Activated CD4-positive, alpha-beta memory T cell treated with anti-CD3 and anti-CD28 coated beads for 36 hours (primary cell): ENCODE data around the gene VARS2. TPM values are rescaled to one million over a fixed set of nuclear protein-coding genes. Genes with fewer than 3 reads are reported as not detected.

Source experiments
- CTCF ChIA-PET: fragments of 350-600 bp; sonication (Branson Sonifier 250); formaldehyde crosslinking; loops from one replicate; lab custom pipeline; 2021; ENCODE audit warnings: antibody characterized with exemption, inconsistent platforms; lab: Charles Lee
- POLR2A ChIA-PET: fragments of 350-600 bp; sonication (Branson Sonifier 250); formaldehyde crosslinking; loops from one replicate; lab custom pipeline; 2021; ENCODE audit warnings: antibody characterized with exemption; lab: Charles Lee
- DNase-seq: peaks from one replicate; pipeline ENCODE4 v3.0.0-alpha.2; 2020
- H3K27ac Mint-ChIP-seq: one replicate; pipeline ENCODE4 v1.8.0; 2021; ENCODE audit warnings: mixed read lengths
- H3K27me3 Mint-ChIP-seq: one replicate; pipeline ENCODE4 v1.8.0; 2021; ENCODE audit warnings: mixed read lengths
- H3K36me3 Mint-ChIP-seq: one replicate; pipeline ENCODE4 v1.8.0; 2021; ENCODE audit warnings: mixed read lengths
- H3K4me1 Mint-ChIP-seq: one replicate; pipeline ENCODE4 v1.8.0; 2021; ENCODE audit warnings: low read depth, mixed read lengths
- H3K4me3 Mint-ChIP-seq: one replicate; pipeline ENCODE4 v1.8.0; 2021; ENCODE audit warnings: mild to moderate bottlenecking, mixed read lengths
- H3K9me3 Mint-ChIP-seq: one replicate; pipeline ENCODE4 v1.8.0; 2021; ENCODE audit warnings: mixed read lengths
- intact Hi-C: fragments of 100-400 bp; cut with micrococcal nuclease; formaldehyde crosslinking; loops from one replicate; pipeline ENCODE4 v1.15.1; 2023
- total RNA-seq, 2 experiments: library from RNA; stranded (reverse); gene quantifications; one replicate each; pipeline ENCODE4 v1.2.3, GENCODE V29; 2021

Gene VARS2
- total RNA-seq, 2 experiments from 2014 or later, result 56.9 to 68.9 TPM

DNA sequence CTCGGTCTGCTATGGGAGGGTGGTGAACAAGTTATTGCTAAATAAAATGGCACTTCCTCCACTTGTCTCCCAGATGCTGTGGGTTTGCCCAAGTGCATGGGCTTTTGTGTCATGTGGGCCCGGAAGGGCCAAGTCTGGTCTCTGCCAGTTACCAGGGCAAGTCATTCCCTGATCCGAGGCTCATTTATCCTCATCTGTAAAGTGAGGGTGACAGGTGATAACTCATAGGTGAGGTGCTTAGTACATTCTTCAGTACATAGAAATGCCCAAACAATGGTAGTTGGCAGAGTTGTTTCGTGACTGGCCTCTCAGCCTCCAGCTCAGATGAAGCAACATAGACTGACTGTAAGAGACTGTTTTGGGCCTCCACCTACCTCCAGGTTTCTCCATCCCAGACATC is 24.7 kb downstream of the VARS2 start:
- Mint-ChIP-seq H3K9me3 (no peaks in the 10 kb centered on the region), H3K27me3 (peaks cover 27% of the 10 kb centered on the region), H3K4me3 (no peak overlapping the region), H3K36me3 (no peaks in the 10 kb centered on the region), H3K27ac (no peak overlapping the region), H3K4me1 (peaks cover 4% of the 10 kb centered on the region)
- POLR2A ChIA-PET, result no interaction called here
- DNase-seq, result no peak
- CTCF ChIA-PET, result no interaction called here
- intact Hi-C loops, result no loop called here

GRCh38 chr6:30939473-30939872 is 25.4 kb downstream of the VARS2 start:
- peaks cover 30% of the 10 kb centered on the region for H3K27me3 Mint-ChIP-seq

GRCh38 chr6:30940361-30940986 is 26.4 kb downstream of the VARS2 start, which contains the start of gene MUCL3:
Gene MUCL3, plus strand, starts transcription at chr6:30940973. Its CDS starts 27 bp downstream, at chr6:30941000.
- Mint-ChIP-seq H3K4me1 (peaks cover 4% of the 10 kb centered on the region), H3K36me3 (no peaks in the 10 kb centered on the region), H3K4me3 (no peak within 1 kb of the TSS), H3K27ac (no peak within 1 kb of the TSS), H3K9me3 (no peaks in the 10 kb centered on the region), H3K27me3 (peaks cover 35% of the 10 kb centered on the region)
- POLR2A ChIA-PET, result no interaction called here
- DNase-seq, result no peak
- CTCF ChIA-PET, result interaction anchor here (0.6 kb wide), 1 partner anchor 576 kb away, joined by 3 read pairs; no protein-coding TSS in a partner anchor
- intact Hi-C loops, result no loop called here

More at GRCh38 chr6:30939473-30939872, 25.4 kb downstream of the VARS2 start:
- peaks cover 4% of the 10 kb centered on the region for H3K4me1 Mint-ChIP-seq
- no peaks in the 10 kb centered on the region for H3K36me3 Mint-ChIP-seq
- no peak for DNase-seq
- CTCF ChIA-PET, result no interaction called here
- intact Hi-C loops, result no loop called here
- POLR2A ChIA-PET, result no interaction called here
- H3K9me3 Mint-ChIP-seq, result no peaks in the 10 kb centered on the region
- no peak overlapping the region for H3K27ac Mint-ChIP-seq
- H3K4me3 Mint-ChIP-seq, result no peak overlapping the region

- H3K27ac Mint-ChIP-seq, result no peak overlapping the region
- H3K4me1 Mint-ChIP-seq, result peaks cover 4% of the 10 kb centered on the region
- peaks cover 42% of the 10 kb centered on the region for H3K27me3 Mint-ChIP-seq
- ChIA-PET CTCF (interaction anchor here (1.0 to 1.4 kb wide), 2 partner anchors 137 to 145 kb away, joined by 3 to 5 read pairs; no protein-coding TSS in a partner anchor), POLR2A (no interaction called here)
- intact Hi-C loops, result no loop called here
- no peaks in the 10 kb centered on the region for H3K36me3 Mint-ChIP-seq
- H3K9me3 Mint-ChIP-seq, result no peaks in the 10 kb centered on the region
- peak; percentile 26 for DNase-seq
- no peak overlapping the region for H3K4me3 Mint-ChIP-seq
Measured at GRCh38 chr6:30942338-30943060, 28.5 kb downstream of the VARS2 start.

GRCh38 chr6:30944051-30944450 is 30.0 kb downstream of the VARS2 start:
- no peak for DNase-seq
- Mint-ChIP-seq H3K27me3 (peaks cover 46% of the 10 kb centered on the region), H3K4me1 (peaks cover 4% of the 10 kb centered on the region), H3K9me3 (no peaks in the 10 kb centered on the region), H3K4me3 (no peak overlapping the region), H3K36me3 (no peaks in the 10 kb centered on the region), H3K27ac (no peak overlapping the region)
- POLR2A ChIA-PET, result no interaction called here
- CTCF ChIA-PET, result no interaction called here
- intact Hi-C loops, result no loop called here

DNA sequence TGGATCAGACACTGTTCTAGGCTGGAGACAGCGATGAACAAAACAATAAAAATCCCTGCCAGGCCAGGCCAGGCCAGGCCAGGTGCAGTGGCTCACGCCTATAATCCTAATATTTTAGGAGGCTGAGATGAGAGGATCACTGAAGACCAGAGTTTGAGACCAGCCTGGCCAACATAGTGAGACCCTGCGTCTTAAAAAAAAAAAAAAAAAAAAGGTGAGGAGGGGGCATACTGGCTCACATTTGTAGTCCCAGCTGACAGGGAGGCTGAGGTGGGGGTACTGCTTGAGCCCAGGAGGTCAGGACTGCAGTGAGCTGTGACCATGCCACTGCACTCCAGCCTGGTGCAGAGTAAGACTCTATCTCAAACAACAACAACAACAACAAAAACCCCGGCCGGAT is 31.2 kb downstream of the VARS2 start:
- peaks cover 58% of the 10 kb centered on the region for H3K27me3 Mint-ChIP-seq
- H3K36me3 Mint-ChIP-seq, result no peaks in the 10 kb centered on the region
- no peak for DNase-seq
- H3K4me1 Mint-ChIP-seq, result peaks cover 4% of the 10 kb centered on the region
- H3K27ac Mint-ChIP-seq, result no peak overlapping the region
- ChIA-PET CTCF (no interaction called here), POLR2A (no interaction called here)
- H3K4me3 Mint-ChIP-seq, result no peak overlapping the region
- intact Hi-C loops, result no loop called here
- H3K9me3 Mint-ChIP-seq, result no peaks in the 10 kb centered on the region

DNA sequence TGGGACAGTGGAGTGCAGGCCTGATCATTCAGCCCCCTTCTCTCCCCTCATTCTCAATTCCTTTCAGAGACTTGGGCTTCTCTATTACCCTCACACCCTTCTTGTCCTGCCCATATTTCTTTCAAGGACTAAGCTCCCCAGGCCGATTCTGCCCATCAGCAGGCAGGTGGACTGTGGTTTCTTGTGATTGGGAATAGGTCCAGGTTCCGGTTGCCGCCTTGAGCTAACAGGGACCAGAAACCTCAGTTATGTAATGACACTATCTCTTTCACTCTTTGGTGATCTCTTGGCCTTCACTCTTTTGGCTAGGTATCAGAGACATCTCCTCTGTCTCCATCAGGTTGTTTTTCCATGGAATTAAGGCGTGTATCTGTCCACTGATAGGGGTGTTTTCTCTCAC is 33.2 kb downstream of the VARS2 start:
- intact Hi-C loops, result no loop called here
- Mint-ChIP-seq H3K27me3 (peaks cover 55% of the 10 kb centered on the region), H3K27ac (no peak overlapping the region), H3K36me3 (no peaks in the 10 kb centered on the region), H3K9me3 (no peaks in the 10 kb centered on the region), H3K4me3 (no peak overlapping the region), H3K4me1 (peaks cover 4% of the 10 kb centered on the region)
- DNase-seq, result no peak
- CTCF ChIA-PET, result no interaction called here
- POLR2A ChIA-PET, result no interaction called here

DNA sequence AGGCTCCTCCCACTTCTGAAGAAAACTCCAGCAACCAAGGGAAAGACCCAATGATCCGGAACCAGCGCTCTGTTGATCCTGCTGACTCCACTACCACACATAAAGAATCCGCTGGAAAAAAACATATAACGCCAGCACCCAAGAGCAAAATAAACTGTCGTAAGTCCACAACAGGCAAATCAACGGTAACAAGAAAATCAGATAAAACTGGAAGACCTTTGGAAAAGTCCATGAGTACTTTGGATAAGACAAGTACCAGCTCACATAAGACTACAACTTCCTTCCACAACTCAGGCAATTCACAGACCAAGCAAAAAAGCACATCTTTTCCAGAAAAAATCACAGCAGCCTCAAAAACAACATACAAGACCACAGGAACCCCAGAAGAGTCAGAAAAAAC is 34.8 kb downstream of the VARS2 start:
- CTCF ChIA-PET, result interaction anchor here (0.7 kb wide), 1 partner anchor 270 kb away, joined by 4 read pairs; no protein-coding TSS in a partner anchor
- H3K36me3 Mint-ChIP-seq, result no peaks in the 10 kb centered on the region
- H3K4me1 Mint-ChIP-seq, result no peaks in the 10 kb centered on the region
- intact Hi-C loops, result no loop called here
- no peak overlapping the region for H3K4me3 Mint-ChIP-seq
- no peak overlapping the region for H3K27ac Mint-ChIP-seq
- DNase-seq, result no peak
- POLR2A ChIA-PET, result no interaction called here
- peaks cover 42% of the 10 kb centered on the region for H3K27me3 Mint-ChIP-seq
- H3K9me3 Mint-ChIP-seq, result no peaks in the 10 kb centered on the region

DNA sequence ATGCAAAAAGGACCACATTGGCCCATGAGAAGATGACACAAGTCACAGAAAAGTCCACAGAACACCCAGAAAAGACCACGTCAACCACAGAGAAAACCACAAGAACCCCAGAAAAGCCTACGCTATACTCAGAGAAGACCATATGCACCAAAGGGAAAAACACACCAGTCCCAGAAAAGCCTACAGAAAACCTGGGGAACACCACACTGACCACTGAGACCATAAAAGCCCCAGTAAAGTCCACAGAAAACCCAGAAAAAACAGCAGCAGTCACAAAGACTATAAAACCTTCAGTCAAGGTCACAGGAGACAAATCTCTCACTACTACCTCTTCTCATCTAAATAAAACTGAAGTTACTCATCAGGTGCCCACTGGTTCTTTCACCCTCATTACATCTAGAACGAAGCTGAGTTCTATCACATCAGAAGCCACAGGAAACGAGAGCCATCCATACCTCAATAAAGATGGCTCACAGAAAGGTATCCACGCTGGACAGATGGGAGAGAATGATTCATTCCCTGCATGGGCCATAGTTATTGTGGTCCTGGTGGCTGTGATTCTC is 38.0 kb downstream of the VARS2 start:
- no peak for DNase-seq
- H3K9me3 Mint-ChIP-seq, result no peaks in the 10 kb centered on the region
- intact Hi-C loops, result no loop called here
- peaks cover 6% of the 10 kb centered on the region for H3K4me1 Mint-ChIP-seq
- POLR2A ChIA-PET, result no interaction called here
- no peak overlapping the region for H3K27ac Mint-ChIP-seq
- CTCF ChIA-PET, result interaction anchor here (1.0 kb wide), 1 partner anchor 128 kb away, joined by 3 read pairs; no protein-coding TSS in a partner anchor
- peaks cover 25% of the 10 kb centered on the region for H3K27me3 Mint-ChIP-seq
- no peaks in the 10 kb centered on the region for H3K36me3 Mint-ChIP-seq
- no peak overlapping the region for H3K4me3 Mint-ChIP-seq

GRCh38 chr6:30954631-30955366 is 40.8 kb downstream of the VARS2 start:
- peaks cover 6% of the 10 kb centered on the region for H3K4me1 Mint-ChIP-seq
- no peaks in the 10 kb centered on the region for H3K36me3 Mint-ChIP-seq
- H3K27ac Mint-ChIP-seq, result no peak overlapping the region
- H3K9me3 Mint-ChIP-seq, result no peaks in the 10 kb centered on the region
- ChIA-PET CTCF (interaction anchor here (0.9 to 2.3 kb wide), 4 partner anchors 90 to 133 kb away, joined by 3 to 21 read pairs (median 4); no protein-coding TSS in a partner anchor), POLR2A (interaction anchor here (1.1 kb wide), 2 partner anchors 47 to 135 kb away, joined by 3 read pairs; partner anchors contain the start of gene GTF2H4)
- DNase-seq, result no peak
- H3K4me3 Mint-ChIP-seq, result peak overlapping the region; percentile 66
- peaks cover 7% of the 10 kb centered on the region for H3K27me3 Mint-ChIP-seq
- intact Hi-C loops, result no loop called here

DNA sequence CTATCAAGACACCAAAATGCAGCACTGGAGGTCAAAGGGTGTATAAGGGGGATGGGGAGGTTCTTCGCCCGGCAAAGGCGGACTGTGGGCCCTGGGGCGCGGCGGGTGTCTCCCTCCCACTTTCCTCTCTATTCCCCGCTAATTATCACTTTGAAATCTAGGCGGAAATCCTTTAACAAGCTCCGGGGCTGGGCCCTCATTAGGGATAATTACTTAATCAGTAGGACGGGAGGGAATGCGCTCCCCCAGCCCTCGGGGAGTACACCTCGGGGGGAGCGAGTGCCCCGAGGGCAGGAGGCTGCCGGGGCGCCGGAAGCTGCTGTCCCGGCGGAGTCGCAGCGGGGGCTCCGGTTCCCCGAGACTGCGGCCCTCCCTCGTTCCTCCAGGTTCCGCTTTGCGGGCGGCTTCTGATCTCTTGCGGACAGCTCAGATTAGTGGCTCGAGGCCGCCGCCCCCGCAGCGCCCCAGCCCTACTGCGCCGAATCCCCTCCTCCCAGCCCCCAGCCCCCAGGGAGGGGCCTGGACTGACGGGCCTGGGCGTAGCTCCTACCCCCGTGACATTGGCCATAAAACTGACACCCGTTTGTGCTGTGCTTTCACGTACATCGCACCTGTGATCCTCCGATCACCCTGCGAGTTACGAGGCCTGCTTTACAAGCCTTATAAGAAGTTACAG is 41.5 kb downstream of the VARS2 start:
- intact Hi-C loops, result no loop called here
- H3K9me3 Mint-ChIP-seq, result no peaks in the 10 kb centered on the region
- H3K27me3 Mint-ChIP-seq, result peaks cover under 1% of the 10 kb centered on the region
- CTCF ChIA-PET, result interaction anchor here (0.9 to 2.3 kb wide), 6 partner anchors 89 to 182 kb away, joined by 3 to 21 read pairs (median 4); no protein-coding TSS in a partner anchor
- H3K4me3 Mint-ChIP-seq, result peak overlapping the region; percentile 66
- no peak overlapping the region for H3K27ac Mint-ChIP-seq
- DNase-seq, result peak; percentile 82
- H3K4me1 Mint-ChIP-seq, result peaks cover 6% of the 10 kb centered on the region
- no peaks in the 10 kb centered on the region for H3K36me3 Mint-ChIP-seq
- POLR2A ChIA-PET, result interaction anchor here (0.8 to 1.2 kb wide), 4 partner anchors 9 to 136 kb away, joined by 3 read pairs; partner anchors contain the start of gene GTF2H4
